Occipital lobe (tissue), 2 donors: ENCODE data around the gene RSPO3. TPM values are rescaled to one million over a fixed set of nuclear protein-coding genes. Genes with fewer than 3 reads are reported as not detected.

ENCODE experiments used
- DNase-seq: peaks from one replicate; lab custom pipeline; 2025; lab: John Stamatoyannopoulos, UW
- total RNA-seq: library from RNA; depleted of rRNA; stranded (reverse); fragments of >200 nt; gene quantifications from one replicate; pipeline ENCODE4 v1.2.3, GENCODE V29; 2014

RSPO3 gene
- total RNA-seq, 1 donor from 2014 or later = 44.1 TPM

DNA sequence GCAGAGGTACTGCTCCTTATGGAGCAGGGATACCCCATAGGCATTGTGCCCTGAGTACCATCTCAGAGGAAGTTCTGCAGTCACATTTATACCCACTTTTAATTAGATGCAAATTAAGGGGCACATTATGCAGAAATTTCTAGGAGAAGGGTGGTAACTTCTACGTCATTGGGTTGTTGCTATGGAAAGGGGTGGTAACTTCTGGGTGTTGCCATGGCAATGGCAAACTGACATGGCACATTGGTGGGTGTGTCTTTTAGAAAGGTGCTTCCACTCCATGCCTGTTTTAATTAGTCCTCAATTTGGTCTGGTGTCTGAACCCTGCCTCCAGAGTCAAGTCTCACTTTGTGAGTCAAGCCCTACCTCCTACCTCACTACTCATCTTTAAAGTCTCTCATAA lies 42.0 kb downstream of the RSPO3 start:
- DNase-seq = no peak

DNA sequence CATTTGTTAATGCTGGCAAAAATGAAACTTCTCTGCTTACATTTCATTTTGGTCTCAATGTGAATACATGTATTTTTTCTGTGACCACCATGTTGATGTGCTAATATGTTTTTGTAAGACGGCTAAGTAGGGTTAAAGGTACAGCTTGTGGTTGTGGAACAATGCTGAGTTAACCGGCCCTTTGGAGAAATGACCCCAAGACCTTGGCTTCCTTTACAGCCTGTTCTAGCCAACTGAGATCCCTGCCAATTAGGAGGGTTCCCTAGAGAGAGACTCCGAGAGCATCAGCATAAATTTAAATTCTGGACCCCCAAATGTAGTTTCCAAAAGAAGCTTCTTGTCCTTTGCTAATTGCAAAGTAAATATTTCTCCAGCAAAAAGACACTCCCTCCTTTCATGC lies 44.4 kb downstream of the RSPO3 start:
- no peak for DNase-seq

DNA sequence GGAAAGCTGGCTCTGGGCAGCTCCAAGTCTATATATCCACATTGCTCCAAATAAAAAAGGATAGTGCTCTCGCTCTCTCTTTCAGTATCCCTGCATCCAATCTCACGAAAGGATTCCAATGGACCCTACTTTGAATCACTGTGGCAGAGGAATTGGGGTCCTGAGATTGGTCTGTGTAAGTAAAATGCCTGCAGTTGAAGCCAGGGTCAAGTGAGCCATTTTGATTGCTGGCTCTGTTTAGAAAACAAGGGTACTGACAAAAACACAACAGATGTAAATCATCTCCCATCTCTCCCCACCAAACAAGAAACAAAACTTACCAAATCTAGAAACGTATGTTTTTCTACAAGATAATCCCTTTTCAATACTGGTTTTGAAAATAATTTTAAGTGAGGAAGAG lies 45.6 kb downstream of the RSPO3 start:
- DNase-seq = no peak

DNA sequence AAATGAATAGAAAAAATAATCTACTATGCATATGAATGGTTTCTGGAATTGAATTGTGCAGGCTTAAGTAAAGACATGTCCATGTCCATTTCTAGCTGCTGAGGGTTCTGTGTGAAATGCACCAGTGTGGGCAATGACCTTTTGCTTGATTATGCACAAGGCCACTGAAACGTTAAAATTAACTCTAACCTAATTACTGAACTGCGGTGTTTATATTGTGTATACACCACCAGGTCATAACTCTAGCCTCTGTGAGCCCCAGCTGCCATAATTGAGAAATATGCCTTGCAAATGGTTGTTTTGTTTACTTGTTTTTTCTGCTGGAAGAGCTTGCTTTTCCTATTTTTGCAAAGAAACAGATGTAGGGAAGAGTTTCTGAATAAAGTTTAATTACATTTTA lies 46.1 kb downstream of the RSPO3 start:
- DNase-seq = no peak

DNA sequence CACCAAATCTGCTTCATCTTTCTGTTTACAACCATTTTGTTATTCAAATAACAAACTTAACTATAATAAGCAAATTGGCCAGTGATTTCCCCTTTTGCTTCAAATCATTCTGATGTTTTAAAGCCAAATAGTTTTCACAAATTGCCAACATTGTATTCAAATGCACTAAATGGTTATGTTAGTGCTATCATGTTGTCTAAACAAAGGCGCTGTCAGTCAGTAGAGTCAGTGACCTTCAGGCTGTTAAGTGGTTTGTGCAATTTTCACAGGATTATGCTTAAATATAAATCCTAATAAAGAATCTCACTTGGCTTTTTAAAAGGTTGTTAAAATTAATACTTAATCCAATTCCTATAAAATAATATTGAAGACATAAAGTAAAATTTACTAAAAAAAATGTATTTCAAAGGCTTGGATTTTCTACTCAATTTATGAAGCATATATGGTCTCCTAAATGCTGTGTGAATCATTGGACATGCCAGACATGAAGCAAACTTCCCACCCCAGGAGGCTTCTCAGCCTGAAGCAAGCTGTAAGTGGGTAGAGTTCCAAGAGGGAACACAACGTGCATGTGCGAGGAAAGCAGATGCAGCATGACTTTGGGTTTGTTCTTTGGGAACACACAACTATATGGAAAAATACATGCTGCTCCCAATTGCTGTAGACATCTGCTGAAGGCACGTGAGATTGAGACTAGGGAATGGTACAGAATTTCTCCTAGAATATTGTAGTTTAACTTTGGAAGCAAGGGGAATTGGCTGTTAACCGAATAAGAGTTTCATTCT lies 54.9 kb downstream of the RSPO3 start:
- DNase-seq = no peak

DNA sequence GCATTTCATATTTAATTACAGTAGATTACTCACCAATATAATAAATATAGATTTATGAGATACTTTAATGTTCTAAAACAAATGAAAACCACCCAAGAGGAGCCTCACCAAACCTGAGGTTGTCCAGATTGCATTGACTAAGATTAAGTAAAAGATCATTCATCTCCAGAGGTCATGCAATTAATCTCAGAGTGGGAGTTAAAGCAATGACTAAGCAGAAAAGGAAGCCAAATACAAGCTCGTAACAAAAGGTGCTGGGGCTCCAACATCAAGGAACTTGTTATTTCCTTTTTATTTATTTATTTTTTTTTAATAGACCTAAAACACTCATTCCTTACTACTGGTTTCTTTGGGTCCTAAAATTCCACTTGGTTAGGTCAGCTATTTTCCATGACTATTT lies 57.7 kb downstream of the RSPO3 start:
- no peak for DNase-seq

DNA sequence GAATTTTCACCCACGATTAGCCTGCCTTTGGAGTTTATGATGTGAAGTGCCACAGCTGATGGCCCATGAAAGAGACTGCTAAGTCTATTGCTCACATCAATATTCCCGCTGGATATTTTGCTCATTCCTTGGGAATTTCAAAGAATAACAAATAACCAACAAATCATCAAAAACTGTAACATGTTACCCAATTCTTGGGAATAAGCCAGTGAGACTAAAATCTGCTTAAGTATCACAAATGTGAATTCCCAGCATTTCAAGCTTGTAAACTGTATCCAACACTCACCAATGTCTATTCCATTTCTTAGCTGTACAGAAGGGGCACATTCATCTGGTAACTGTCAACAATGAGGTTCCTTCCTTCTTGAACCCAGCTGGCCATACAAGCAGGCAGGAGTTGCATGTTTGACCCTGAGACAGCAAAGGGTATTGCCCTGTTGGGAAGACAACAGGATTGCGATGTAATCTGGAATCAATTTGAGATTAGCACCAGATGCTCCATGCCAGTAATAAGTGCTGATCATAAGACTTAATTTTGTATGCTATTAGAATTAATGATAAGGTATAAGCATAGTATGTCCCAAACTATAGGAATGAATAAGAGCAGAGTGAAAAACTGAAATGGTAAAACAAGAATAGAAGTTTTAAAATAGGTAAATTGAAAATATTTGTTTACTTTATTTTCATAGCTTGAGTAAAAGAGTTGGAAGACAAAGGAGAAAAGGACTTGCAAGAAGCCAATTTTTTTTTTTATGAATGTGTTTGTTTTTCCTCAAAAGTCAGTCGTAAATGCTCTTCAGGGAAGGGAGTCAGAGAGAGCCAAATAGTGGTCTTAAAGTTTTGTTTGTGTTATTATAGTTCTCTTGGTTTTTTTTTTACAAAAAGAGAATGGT lies 58.8 kb downstream of the RSPO3 start:
- DNase-seq = no peak

DNA sequence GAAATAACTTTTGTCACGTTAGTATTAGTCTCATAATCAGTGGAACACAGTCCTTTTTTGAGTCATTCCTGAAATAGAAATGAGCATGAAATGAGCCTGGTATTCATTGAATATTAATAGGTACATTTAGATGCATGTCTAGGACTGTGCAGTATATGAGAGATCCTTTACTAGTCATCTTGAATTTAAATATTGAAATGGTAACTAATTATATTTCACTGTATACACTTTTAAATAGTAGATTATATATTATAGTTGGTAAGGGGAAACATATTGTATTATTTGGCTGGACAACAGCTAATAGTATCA lies 59.4 kb downstream of the RSPO3 start:
- no peak for DNase-seq

DNA sequence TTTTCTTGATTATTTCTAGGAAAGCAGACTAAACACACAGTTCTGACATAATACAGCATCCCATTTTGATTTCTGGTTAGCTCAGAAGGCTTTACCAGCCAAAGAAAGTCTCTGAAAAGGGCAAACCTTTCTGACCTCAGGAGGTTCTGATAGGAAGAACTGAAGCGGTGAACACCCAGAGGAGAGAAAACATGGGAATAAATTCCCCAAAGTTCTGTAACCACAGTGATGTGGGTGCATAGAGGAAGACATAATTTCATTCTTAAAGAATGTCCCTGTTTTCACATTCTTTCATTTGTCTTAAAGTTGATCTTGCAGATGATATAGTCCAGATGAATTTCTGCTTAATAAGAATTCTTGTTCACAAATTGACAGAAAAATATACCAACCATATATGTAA lies 60.3 kb downstream of the RSPO3 start:
- DNase-seq = no peak

DNA sequence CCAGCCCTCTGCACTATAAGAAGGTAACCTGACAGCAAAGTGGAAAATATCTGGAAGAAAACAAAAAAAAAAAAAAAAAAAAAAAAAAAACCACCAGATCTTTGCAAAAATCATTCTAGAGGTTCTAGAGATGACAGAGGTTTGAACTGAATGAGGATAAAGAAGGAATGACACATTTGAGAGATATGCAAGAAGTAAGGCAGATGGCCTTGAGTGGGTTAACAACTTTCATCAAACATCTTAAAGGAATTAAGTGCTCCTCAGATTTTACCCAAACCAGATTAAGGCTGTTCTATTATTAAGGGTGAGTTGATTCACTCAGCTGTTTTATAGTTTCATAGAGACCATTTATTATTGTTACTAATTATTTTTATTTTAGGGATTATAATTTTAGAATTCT lies 62.0 kb downstream of the RSPO3 start:
- DNase-seq = no peak

DNA sequence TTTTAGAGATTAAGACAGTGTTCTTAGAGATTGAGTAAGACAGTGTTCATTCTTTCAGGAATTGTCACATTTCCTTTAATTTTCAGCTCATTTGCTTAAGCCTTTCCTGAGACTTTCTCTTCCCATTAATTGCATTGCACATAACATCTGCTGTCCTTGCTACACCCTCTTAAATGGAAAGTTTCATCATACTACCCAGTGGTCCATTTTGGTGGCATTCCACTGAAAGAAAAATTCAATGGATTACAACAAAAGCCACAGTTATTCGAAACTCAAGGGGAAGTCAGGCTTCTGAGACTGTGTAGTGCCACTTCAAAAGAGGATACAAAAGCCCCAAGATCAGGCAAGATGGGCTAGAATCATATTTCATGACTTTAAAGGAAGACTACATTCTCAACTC lies 64.0 kb downstream of the RSPO3 start:
- no peak for DNase-seq

DNA sequence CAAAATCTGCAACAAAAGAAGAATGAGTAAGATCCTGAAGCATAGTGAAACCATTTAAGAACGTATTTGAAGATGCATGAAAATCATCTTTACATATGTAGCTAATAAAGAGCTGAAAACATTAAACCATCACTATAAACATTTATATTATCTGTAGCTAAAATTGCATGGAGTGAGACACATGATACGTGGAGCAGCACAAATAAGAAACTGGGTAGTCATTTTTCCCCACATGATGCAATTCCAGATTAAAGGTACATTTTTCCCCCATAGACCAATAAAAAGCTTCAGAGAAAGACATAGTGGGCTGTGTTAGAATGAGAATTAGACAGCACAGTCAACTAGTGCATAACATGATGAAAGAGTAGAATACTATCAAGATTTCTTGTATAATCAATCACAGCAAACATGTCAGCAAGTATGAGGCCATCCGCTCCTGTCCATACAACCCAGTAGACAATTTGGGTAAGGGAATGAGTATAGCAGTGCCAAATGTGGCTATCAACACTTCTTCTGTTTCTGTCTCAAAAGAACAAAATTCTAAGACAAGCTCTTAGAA lies 67.0 kb downstream of the RSPO3 start:
- no peak for DNase-seq

DNA sequence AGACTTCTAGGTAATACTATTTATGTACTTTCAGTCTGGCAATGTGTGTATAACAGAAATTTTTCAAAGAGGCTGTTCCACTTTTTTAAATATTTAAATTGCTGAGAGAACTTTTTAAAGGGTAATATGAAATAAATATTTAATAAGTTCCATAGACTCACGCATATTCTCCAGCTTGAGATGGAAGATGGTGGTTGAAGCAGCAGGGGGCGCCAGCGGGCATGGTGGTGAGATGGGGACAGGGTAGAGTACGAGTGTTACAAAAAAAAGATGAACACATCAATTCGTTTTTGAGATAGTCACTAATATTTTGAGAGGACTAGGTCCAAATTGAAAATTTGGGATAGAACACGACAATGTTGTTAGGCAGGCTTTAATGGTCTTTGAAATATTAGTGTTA lies 68.4 kb downstream of the RSPO3 start:
- no peak for DNase-seq

DNA sequence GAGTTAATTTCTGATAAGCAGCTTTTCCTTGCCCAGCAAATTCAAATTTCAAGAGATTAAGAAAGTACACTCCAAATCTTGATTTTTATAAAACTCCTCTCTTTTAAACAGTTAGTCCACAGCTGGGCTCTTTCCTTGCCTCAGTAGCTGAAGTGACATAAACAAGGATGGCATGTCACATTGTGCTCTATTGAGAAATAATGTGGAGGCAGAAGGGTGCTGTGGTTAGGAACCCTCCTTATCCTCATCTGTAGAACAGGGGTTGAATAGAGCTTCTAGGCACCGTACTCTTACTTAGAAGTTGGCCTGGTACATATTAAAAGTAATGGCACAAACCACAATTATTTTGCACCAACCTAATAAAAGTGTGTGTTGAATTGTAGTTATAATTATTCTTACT lies 70.3 kb downstream of the RSPO3 start:
- DNase-seq = no peak

DNA sequence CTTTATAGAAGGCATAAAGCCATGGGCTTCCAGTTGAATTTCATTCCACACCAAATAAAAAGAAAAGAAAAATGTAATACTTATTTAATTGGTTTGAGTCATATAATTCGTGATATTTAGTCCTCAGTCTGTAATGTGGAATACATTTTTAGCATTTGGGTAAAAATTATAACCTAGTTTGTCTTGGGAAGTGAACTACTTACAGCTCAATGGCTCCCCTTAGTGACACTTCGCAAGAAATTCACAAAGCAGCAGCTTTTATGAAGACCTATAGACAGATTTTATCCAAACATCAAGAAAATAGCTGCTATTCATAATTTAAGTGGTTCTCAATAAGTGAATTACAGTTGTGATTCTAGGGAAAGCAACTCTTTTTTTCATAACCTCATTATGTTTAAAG lies 72.1 kb downstream of the RSPO3 start:
- no peak for DNase-seq

DNA sequence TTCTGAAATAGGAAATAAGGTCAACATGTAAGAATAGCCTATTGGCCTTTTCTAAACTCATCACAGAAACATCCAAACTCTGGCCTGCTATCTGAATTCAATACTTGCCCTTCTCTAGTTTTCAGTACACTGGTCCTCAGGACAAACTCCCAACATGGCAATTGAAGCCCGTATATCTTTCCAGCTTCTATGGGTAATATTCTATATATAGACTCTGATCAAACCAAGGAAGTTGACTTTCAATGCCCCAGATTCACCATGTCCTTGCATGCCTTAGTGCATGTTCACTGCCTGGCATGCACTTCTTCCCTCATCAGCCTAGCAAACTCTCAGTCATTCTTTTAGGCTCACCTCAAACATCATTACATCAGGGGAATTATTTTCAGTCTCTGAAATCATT lies 73.2 kb downstream of the RSPO3 start:
- DNase-seq = no peak

DNA sequence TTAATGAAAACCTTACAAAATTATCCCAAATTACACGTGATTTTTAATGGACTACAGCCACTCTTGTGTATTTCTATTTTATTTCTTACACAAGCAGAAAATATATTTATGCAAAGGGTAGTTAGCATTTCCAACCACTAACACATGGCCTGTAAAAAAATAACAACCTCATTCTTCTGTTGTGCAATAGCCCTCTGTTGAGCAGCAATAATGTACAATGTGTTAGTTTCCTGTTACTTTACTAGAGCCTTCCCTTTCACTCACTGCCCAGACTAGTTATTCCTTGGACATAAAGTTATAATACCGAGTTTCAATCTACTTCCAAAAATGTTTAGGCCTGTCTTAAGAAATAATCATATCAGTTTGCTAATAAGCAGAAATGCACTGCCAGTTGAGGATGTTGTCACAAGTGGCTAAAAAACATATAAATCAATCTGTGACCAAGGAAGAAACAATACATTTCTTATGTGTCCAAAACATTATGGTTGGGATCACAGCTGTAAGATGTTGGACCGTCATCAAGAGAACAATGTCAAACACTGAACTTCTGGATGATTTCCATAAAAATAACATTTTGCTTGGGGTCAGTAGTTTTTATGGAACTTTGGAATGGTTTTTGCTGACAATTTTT lies 74.6 kb downstream of the RSPO3 start:
- DNase-seq = no peak

DNA sequence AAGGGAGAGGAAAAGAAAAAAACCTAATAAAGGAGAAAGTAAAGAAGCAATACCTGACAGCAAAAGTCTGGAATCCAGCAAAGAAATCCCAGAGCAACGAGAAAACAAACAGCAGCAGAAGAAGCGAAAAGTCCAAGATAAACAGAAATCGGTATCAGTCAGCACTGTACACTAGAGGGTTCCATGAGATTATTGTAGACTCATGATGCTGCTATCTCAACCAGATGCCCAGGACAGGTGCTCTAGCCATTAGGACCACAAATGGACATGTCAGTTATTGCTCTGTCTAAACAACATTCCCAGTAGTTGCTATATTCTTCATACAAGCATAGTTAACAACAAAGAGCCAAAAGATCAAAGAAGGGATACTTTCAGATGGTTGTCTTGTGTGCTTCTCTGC lies 77.4 kb downstream of the RSPO3 start:
- DNase-seq = no peak

DNA sequence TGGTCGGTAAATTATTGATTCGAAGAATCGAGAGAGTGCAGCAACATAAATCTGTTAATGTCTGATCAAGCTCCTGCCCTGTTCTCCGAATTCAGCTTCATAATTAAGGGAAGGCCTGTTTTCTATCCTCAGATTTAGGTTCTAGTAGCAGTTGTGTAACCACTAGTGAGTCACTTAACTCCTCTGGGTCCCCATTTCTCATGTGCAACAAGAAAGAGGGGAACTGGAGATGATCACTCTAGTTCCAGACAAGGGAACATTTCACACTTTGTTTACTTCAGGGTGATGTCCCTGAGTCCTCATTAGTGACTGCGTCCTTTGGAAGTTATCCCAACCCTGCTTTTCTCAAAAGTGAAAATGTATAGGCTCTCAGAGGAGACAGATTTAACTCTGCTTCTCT lies 80.1 kb downstream of the RSPO3 start:
- no peak for DNase-seq

DNA sequence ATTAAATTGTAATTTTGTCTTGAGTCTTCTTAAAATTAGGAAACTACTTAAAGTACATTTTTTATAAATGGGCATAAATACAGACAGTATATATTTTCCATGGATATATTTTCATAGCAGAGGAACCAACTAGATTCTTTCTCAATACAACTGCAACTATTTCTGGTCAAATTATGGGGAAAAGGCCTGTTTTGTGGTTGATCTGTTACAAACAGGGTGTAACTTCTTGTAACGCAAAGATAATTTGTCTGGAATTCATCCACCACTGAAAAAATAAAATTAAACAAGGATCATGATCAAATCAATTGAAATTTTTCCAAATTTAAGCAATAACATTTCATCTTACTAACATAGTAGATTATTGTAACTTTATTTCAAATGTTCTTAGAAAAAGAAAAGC lies 81.0 kb downstream of the RSPO3 start:
- DNase-seq = no peak

DNA sequence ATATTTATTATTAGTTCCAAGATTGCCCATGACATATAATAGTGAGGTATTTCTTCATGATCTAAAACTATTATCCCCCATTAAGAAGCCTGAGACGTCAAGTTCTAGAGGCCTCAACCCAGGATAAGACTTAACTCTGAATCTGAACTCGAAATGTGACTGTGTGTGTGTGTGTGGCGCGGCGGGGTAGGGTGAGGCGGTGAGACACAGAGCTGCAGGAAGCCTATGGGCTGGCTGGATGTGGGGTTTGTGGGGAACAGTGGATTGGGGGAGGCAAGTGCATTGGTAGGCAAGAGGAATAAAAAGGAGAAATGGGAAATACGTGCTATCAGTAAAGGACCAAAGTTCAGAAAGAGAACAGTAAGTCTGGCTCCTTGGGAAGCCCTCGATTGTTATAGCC lies 81.6 kb downstream of the RSPO3 start:
- DNase-seq = no peak

DNA sequence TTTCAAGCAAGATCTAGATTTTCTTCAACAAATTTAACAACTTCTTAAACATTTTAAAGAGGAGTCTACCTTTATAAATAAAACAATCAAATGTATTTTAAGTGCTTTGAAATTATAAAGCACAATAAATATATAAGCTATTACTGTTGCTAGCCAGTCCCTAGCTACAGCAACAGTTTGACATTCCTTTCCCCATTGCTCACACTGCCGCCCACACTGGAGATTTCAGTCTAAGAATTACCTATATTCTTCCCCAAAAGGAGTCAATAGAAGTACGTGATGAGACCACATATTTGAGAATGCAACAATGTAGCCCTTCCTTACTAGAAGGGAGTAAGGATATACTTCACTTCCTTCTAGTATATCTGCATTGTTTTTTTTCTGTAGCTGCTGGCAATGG lies 82.8 kb downstream of the RSPO3 start:
- DNase-seq = no peak
